Vagina (tissue), 2 donors: Measurements from ENCODE around the gene XKRX. TPM values are rescaled to one million over a fixed set of nuclear protein-coding genes. Genes with fewer than 3 reads are reported as not detected.

Source experiments
- DNase-seq, 2 donors: peaks; one replicate each; pipeline ENCODE4 v3.0.0-alpha.2; 2017; ENCODE audit errors: extremely low spot score in 2 of 2
- H3K27ac ChIP-seq: fragments of 200-600 bp; sonication (generic); one replicate; pipeline ENCODE4 v1.5.1; 2019
- H3K27me3 ChIP-seq: fragments of 200-600 bp; sonication (generic); one replicate; pipeline ENCODE4 v1.5.1; 2019
- H3K36me3 ChIP-seq, 2 donors: fragments of 200-600 bp; sonication (generic); one replicate each; pipeline ENCODE4 v1.5.1; 2017 to 2019
- H3K4me1 ChIP-seq: fragments of 200-600 bp; sonication (generic); one replicate; pipeline ENCODE4 v1.5.1; 2019
- H3K4me3 ChIP-seq, 2 donors: fragments of 200-600 bp; sonication (generic); 1 replicate in 1 of 2; 2 replicates in 1 of 2; pipeline ENCODE4 v1.5.1; 2016 to 2019
- H3K9me3 ChIP-seq: fragments of 200-600 bp; sonication (generic); one replicate; pipeline ENCODE4 v1.5.1; 2019
- POLR2A ChIP-seq, 2 donors: fragments of 450-650 bp; IDR thresholded peaks; one replicate each; pipeline ENCODE4 v1.6.1; 2017; ENCODE audit warnings: antibody characterized with exemption in 2 of 2, mild to moderate bottlenecking in 2 of 2, moderate library complexity in 2 of 2
- POLR2AphosphoS5 ChIP-seq, 2 donors: sonication (generic); formaldehyde crosslinking; IDR thresholded peaks; one replicate each; pipeline ENCODE4 v1.9.0; 2017; ENCODE audit warnings: antibody characterized with exemption in 2 of 2, mild to moderate bottlenecking in 2 of 2, low read depth in 1 of 2; ENCODE audit not compliant: insufficient read depth in 1 of 2
- intact Hi-C: fragments of 100-400 bp; cut with DNase I; formaldehyde crosslinking; loops from one replicate; pipeline ENCODE4 v1.15.1; 2023
- total RNA-seq: library from RNA; depleted of rRNA; stranded (reverse); fragments of >200 nt; gene quantifications from one replicate; pipeline ENCODE4 v1.2.3, GENCODE V29; 2016
- TF ChIP-seq, protein P1 (sequence below), 3 experiments: fragments of 450-650 bp in 2 of 3; fragments of 200-600 bp in 1 of 3; sonication (generic) in 1 of 3; IDR thresholded peaks; one replicate each; pipeline ENCODE4 v1.5.1; 2017 to 2019; ENCODE audit warnings: antibody characterized with exemption in 3 of 3, mild to moderate bottlenecking in 2 of 3, moderate library complexity in 2 of 3

The XKRX gene
- total RNA-seq, 1 donor from 2014 or later, result 0.74 TPM

DNA sequence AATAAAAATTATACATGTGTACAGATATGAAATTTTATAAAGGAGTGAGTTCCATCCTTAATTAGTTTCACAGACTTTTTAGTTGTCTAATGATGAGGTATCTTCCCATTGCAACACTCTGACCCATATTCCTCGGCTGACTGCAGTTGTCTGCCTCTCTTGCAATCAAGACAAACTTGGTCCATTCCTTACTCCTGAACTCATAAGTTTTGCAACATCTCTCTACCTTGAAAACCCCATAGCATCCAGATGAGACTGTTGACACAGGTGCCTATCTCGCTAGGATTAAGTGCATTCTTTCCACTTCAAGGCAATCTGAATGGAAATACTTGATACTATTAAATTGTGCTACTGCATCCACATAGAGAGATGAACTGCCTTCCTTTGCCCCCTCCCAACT is 2.3 kb downstream of the XKRX start:
- DNase-seq, result no peak
- no peaks in the 10 kb centered on the region for H3K4me1 ChIP-seq
- H3K4me3 ChIP-seq, result no peak overlapping the region
- intact Hi-C loops, result no loop called here
- no peaks in the 10 kb centered on the region for H3K36me3 ChIP-seq
- H3K27ac ChIP-seq, result no peak overlapping the region
- TF ChIP-seq, protein P1, sequence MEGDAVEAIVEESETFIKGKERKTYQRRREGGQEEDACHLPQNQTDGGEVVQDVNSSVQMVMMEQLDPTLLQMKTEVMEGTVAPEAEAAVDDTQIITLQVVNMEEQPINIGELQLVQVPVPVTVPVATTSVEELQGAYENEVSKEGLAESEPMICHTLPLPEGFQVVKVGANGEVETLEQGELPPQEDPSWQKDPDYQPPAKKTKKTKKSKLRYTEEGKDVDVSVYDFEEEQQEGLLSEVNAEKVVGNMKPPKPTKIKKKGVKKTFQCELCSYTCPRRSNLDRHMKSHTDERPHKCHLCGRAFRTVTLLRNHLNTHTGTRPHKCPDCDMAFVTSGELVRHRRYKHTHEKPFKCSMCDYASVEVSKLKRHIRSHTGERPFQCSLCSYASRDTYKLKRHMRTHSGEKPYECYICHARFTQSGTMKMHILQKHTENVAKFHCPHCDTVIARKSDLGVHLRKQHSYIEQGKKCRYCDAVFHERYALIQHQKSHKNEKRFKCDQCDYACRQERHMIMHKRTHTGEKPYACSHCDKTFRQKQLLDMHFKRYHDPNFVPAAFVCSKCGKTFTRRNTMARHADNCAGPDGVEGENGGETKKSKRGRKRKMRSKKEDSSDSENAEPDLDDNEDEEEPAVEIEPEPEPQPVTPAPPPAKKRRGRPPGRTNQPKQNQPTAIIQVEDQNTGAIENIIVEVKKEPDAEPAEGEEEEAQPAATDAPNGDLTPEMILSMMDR (IDR thresholded peaks at IDR 0.05), result no peak
- no peak for TF ChIP-seq POLR2AphosphoS5 (IDR thresholded peaks at IDR 0.05; ENCODE audit: insufficient read depth in 1 of 2, low read depth in 1 of 2)
- no peak for TF ChIP-seq POLR2A (IDR thresholded peaks at IDR 0.05)
- peaks cover 2% of the 10 kb centered on the region for H3K9me3 ChIP-seq
- no peaks in the 10 kb centered on the region for H3K27me3 ChIP-seq

GRCh38 chrX:100924375-100924774 is 4.3 kb downstream of the XKRX start:
- no peak for DNase-seq
- H3K36me3 ChIP-seq, result no peaks in the 10 kb centered on the region
- no peak overlapping the region for H3K4me3 ChIP-seq
- intact Hi-C loops, result no loop called here
- H3K9me3 ChIP-seq, result no peaks in the 10 kb centered on the region
- TF ChIP-seq POLR2AphosphoS5 (IDR thresholded peaks at IDR 0.05; ENCODE audit: insufficient read depth in 1 of 2, low read depth in 1 of 2) (no peak), POLR2A (IDR thresholded peaks at IDR 0.05) (no peak)
- TF ChIP-seq, protein P1 (IDR thresholded peaks at IDR 0.05), result no peak
- no peak overlapping the region for H3K27ac ChIP-seq
- H3K27me3 ChIP-seq, result no peaks in the 10 kb centered on the region
- H3K4me1 ChIP-seq, result no peaks in the 10 kb centered on the region

GRCh38 chrX:100915562-100915961 is 13.2 kb downstream of the XKRX start:
- TF ChIP-seq, protein P1 (IDR thresholded peaks at IDR 0.05), result no peak
- no peak for TF ChIP-seq POLR2A (IDR thresholded peaks at IDR 0.05)
- no peak for TF ChIP-seq POLR2AphosphoS5 (IDR thresholded peaks at IDR 0.05; ENCODE audit: insufficient read depth in 1 of 2, low read depth in 1 of 2)
- H3K36me3 ChIP-seq, result no peaks in the 10 kb centered on the region
- intact Hi-C loops, result no loop called here
- H3K27ac ChIP-seq, result no peak overlapping the region
- no peak for DNase-seq
- H3K4me1 ChIP-seq, result no peaks in the 10 kb centered on the region
- H3K27me3 ChIP-seq, result no peaks in the 10 kb centered on the region
- no peak overlapping the region for H3K4me3 ChIP-seq
- no peaks in the 10 kb centered on the region for H3K9me3 ChIP-seq

DNA sequence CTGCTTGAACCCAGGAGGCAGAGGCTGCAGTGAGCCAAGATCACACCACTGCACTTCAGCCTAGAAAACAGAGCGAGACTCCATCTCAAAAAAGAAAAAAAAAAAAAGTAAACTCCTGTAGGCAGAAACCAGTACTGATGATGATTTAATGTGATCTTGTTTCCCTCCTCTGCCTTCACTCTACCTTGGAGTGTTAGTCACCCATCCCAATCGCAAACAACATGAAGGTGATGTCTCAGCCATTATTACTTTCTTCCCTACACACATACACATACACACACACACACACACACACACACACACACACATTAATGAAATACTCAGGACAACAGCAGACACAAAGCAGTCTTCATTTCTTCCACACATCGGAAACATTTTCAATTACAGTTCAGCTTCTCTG is 15.6 kb downstream of the XKRX start:
- no peak for DNase-seq
- Histone ChIP-seq H3K27me3 (no peaks in the 10 kb centered on the region), H3K9me3 (no peaks in the 10 kb centered on the region), H3K27ac (no peak overlapping the region), H3K36me3 (no peaks in the 10 kb centered on the region), H3K4me3 (no peak overlapping the region), H3K4me1 (no peaks in the 10 kb centered on the region)
- intact Hi-C loops, result no loop called here
- no peak for TF ChIP-seq POLR2A (IDR thresholded peaks at IDR 0.05)
- TF ChIP-seq POLR2AphosphoS5 (IDR thresholded peaks at IDR 0.05; ENCODE audit: insufficient read depth in 1 of 2, low read depth in 1 of 2), result no peak
- TF ChIP-seq, protein P1 (IDR thresholded peaks at IDR 0.05), result no peak

GRCh38 chrX:100911731-100912130 is 17.0 kb downstream of the XKRX start:
- TF ChIP-seq, protein P1 (IDR thresholded peaks at IDR 0.05), result no peak
- Histone ChIP-seq H3K9me3 (no peaks in the 10 kb centered on the region), H3K27me3 (no peaks in the 10 kb centered on the region)

More at GRCh38 chrX:100911731-100912130, 17.0 kb downstream of the XKRX start:
- Histone ChIP-seq H3K4me1 (no peaks in the 10 kb centered on the region), H3K36me3 (no peaks in the 10 kb centered on the region), H3K27ac (no peak overlapping the region), H3K4me3 (no peak overlapping the region)
- DNase-seq, result no peak
- intact Hi-C loops, result no loop called here
